ENCODE measurements around the gene ITPR1. TPM values are rescaled to one million over a fixed set of nuclear protein-coding genes. Genes with fewer than 3 reads are reported as not detected.

ITPR1 gene
- total RNA-seq, 1 experiment from 2014 or later, result 7.5 TPM

- H3K27ac Mint-ChIP-seq (ENCODE audit: low read depth, unreplicated experiment), result no peak overlapping the region
- CTCF ChIA-PET, result no interaction called here
- BruUV-seq (replicated peaks), result no TSS peak
Observed at GRCh38 chr3:4855676-4856075, 362.5 kb downstream of the ITPR1 start.

DNA sequence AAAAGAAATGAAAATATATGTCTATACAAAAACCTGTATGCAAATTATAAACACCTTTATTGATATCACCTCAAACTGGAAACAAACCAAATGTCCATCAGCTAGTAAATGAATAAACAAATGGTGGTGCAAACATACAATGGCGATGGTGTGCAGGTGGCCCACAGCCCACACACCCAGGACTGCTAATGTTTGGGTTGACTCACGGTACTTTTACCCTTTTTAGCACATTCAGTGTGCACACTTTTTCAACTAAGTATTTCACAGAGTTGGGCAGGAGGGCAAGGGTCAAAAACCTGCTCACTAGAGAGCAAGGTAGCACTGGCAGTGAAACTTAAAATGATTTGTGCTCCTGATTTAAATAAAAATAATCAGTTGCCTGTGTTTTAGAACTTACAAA is 363.0 kb downstream of the ITPR1 start:
- POLR2A ChIA-PET, result no interaction called here
- BruUV-seq (replicated peaks), result no TSS peak
- no peak for DNase-seq (ENCODE audit: unreplicated experiment)
- Mint-ChIP-seq H3K36me3 (ENCODE audit: insufficient read depth, unreplicated experiment) (no peaks in the 10 kb centered on the region), H3K4me3 (ENCODE audit: unreplicated experiment) (no peak overlapping the region), H3K9me3 (ENCODE audit: unreplicated experiment) (no peaks in the 10 kb centered on the region), H3K27ac (ENCODE audit: low read depth, unreplicated experiment) (no peak overlapping the region), H3K27me3 (ENCODE audit: insufficient read depth, unreplicated experiment) (no peaks in the 10 kb centered on the region), H3K4me1 (ENCODE audit: insufficient read depth, unreplicated experiment) (peaks cover 7% of the 10 kb centered on the region)
- CTCF ChIA-PET, result no interaction called here
- intact Hi-C loops (cut with micrococcal nuclease), result no loop called here
- TF ChIP-seq, protein P1, sequence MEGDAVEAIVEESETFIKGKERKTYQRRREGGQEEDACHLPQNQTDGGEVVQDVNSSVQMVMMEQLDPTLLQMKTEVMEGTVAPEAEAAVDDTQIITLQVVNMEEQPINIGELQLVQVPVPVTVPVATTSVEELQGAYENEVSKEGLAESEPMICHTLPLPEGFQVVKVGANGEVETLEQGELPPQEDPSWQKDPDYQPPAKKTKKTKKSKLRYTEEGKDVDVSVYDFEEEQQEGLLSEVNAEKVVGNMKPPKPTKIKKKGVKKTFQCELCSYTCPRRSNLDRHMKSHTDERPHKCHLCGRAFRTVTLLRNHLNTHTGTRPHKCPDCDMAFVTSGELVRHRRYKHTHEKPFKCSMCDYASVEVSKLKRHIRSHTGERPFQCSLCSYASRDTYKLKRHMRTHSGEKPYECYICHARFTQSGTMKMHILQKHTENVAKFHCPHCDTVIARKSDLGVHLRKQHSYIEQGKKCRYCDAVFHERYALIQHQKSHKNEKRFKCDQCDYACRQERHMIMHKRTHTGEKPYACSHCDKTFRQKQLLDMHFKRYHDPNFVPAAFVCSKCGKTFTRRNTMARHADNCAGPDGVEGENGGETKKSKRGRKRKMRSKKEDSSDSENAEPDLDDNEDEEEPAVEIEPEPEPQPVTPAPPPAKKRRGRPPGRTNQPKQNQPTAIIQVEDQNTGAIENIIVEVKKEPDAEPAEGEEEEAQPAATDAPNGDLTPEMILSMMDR (IDR thresholded peaks at IDR 0.05; ENCODE audit: unreplicated experiment), result no peak

More at GRCh38 chr3:4855676-4856075, 362.5 kb downstream of the ITPR1 start:
- Mint-ChIP-seq H3K36me3 (ENCODE audit: insufficient read depth, unreplicated experiment) (no peaks in the 10 kb centered on the region), H3K4me1 (ENCODE audit: insufficient read depth, unreplicated experiment) (peaks cover 7% of the 10 kb centered on the region), H3K9me3 (ENCODE audit: unreplicated experiment) (no peaks in the 10 kb centered on the region), H3K4me3 (ENCODE audit: unreplicated experiment) (no peak overlapping the region), H3K27me3 (ENCODE audit: insufficient read depth, unreplicated experiment) (no peaks in the 10 kb centered on the region)
- TF ChIP-seq, protein P1 (IDR thresholded peaks at IDR 0.05; ENCODE audit: unreplicated experiment), result no peak
- intact Hi-C loops (cut with micrococcal nuclease), result no loop called here
- POLR2A ChIA-PET, result interaction anchor here (1.0 kb wide), 1 partner anchor 12 kb away, joined by 3 read pairs; no protein-coding TSS in a partner anchor
- no peak for DNase-seq (ENCODE audit: unreplicated experiment)

DNA sequence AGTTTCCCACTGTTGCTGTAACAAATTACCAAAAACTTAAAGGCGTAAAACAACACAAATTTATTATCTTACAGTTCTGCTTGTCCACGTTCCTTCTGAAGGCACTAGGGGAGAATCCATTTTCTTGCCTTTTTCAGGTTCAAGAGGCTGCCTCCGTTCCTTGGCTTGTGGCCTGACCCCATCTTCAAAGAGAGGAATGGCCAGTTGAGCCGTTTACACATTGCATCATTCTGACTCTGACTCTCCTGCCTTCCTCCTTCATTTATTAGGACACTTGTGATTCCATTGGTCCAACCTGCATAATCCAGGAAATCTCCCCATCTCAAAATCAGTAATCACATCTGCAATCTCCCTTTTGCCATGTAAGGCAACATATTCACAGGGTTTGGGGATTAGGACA is 363.4 kb downstream of the ITPR1 start:
- Mint-ChIP-seq H3K9me3 (ENCODE audit: unreplicated experiment) (no peaks in the 10 kb centered on the region), H3K27ac (ENCODE audit: low read depth, unreplicated experiment) (no peak overlapping the region), H3K27me3 (ENCODE audit: insufficient read depth, unreplicated experiment) (no peaks in the 10 kb centered on the region), H3K36me3 (ENCODE audit: insufficient read depth, unreplicated experiment) (no peaks in the 10 kb centered on the region), H3K4me1 (ENCODE audit: insufficient read depth, unreplicated experiment) (peaks cover 7% of the 10 kb centered on the region), H3K4me3 (ENCODE audit: unreplicated experiment) (no peak overlapping the region)
- ChIA-PET POLR2A (interaction anchor here (1.0 kb wide), 1 partner anchor 28 kb away, joined by 4 read pairs; no protein-coding TSS in a partner anchor), CTCF (no interaction called here)
- DNase-seq (ENCODE audit: unreplicated experiment), result no peak
- intact Hi-C loops (cut with micrococcal nuclease), result no loop called here
- BruUV-seq (replicated peaks), result no TSS peak
- TF ChIP-seq, protein P1 (IDR thresholded peaks at IDR 0.05; ENCODE audit: unreplicated experiment), result no peak

GRCh38 chr3:4856986-4857385 is 363.8 kb downstream of the ITPR1 start:
- no peak for DNase-seq (ENCODE audit: unreplicated experiment)
- Mint-ChIP-seq H3K4me3 (ENCODE audit: unreplicated experiment) (no peak overlapping the region), H3K27me3 (ENCODE audit: insufficient read depth, unreplicated experiment) (no peaks in the 10 kb centered on the region), H3K36me3 (ENCODE audit: insufficient read depth, unreplicated experiment) (no peaks in the 10 kb centered on the region), H3K4me1 (ENCODE audit: insufficient read depth, unreplicated experiment) (peaks cover 7% of the 10 kb centered on the region), H3K9me3 (ENCODE audit: unreplicated experiment) (no peaks in the 10 kb centered on the region), H3K27ac (ENCODE audit: low read depth, unreplicated experiment) (no peak overlapping the region)
- TF ChIP-seq, protein P1 (IDR thresholded peaks at IDR 0.05; ENCODE audit: unreplicated experiment), result no peak
- CTCF ChIA-PET, result no interaction called here
- BruUV-seq (replicated peaks), result no TSS peak
- POLR2A ChIA-PET, result interaction anchor here (1.0 kb wide), 1 partner anchor 29 kb away, joined by 4 read pairs; no protein-coding TSS in a partner anchor
- intact Hi-C loops (cut with micrococcal nuclease), result no loop called here
